ENCODE measurements around the gene TRAF7. TPM values are rescaled to one million over a fixed set of nuclear protein-coding genes. Genes with fewer than 3 reads are reported as not detected.

TRAF7 gene
- total RNA-seq, 1 donor from 2014 or later, result 63.4 TPM

DNA sequence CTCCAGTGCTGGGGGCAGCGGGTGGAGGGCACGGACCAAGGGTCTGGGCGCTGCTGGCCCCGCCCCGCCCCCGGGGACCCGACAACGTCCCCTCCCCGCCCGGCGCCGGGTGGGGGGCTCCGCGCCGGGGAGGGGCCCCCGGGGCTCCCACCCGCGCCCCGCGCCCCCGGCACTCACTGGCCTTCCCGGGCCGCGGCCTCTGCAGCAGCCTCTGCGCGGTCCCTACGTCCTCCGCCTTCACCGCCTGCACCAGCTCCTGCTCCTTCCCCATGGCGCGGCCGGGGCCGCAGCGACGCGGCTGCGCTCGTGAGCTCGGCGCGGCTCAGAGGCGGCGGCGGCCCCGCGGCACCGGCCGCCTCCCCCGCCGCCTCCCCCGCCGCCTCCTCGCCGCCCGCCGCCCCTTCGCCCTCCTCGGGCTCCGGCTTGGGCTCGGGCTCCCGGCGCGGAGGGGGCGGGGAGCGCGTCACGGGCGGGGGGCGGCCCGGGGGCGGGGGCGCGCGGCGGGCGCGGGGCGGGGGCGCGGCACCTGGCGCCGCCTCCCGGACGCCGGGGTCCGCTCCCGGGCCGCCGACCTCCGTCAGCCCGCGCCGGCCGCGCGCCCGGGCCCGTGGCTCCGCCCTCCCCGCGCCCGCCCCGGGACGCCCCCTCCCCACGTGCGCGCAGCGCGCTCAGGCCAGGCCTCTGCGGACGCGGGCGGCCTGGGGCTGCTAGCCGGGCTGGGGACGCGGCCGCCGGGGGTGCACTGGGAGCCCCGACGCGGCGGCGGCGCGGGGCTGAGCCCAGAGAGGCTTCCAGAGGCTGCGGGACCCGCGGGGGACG, 40.8 kb downstream of the TRAF7 start, which contains the start of gene CASKIN1:
TSS of gene CASKIN1 (minus strand) at position 444 of the 819 bp plus-strand sequence. CDS start at position 271, 173 bp downstream.
- Mint-ChIP-seq H3K4me3 (ENCODE audit: unreplicated experiment) (peak within 1 kb of the TSS; percentile 53), H3K36me3 (ENCODE audit: low read depth) (no peaks in the 10 kb centered on the region), H3K4me1 (ENCODE audit: low read depth) (peaks cover 4% of the 10 kb centered on the region), H3K27me3 (ENCODE audit: low read depth) (peaks cover 7% of the 10 kb centered on the region), H3K27ac (ENCODE audit: unreplicated experiment) (no peak within 1 kb of the TSS), H3K9me3 (ENCODE audit: low read depth) (no peaks in the 10 kb centered on the region)
- no peak for DNase-seq (ENCODE audit: low spot score)
- TF ChIP-seq, protein P1, sequence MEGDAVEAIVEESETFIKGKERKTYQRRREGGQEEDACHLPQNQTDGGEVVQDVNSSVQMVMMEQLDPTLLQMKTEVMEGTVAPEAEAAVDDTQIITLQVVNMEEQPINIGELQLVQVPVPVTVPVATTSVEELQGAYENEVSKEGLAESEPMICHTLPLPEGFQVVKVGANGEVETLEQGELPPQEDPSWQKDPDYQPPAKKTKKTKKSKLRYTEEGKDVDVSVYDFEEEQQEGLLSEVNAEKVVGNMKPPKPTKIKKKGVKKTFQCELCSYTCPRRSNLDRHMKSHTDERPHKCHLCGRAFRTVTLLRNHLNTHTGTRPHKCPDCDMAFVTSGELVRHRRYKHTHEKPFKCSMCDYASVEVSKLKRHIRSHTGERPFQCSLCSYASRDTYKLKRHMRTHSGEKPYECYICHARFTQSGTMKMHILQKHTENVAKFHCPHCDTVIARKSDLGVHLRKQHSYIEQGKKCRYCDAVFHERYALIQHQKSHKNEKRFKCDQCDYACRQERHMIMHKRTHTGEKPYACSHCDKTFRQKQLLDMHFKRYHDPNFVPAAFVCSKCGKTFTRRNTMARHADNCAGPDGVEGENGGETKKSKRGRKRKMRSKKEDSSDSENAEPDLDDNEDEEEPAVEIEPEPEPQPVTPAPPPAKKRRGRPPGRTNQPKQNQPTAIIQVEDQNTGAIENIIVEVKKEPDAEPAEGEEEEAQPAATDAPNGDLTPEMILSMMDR (IDR thresholded peaks at IDR 0.05), result no peak

DNA sequence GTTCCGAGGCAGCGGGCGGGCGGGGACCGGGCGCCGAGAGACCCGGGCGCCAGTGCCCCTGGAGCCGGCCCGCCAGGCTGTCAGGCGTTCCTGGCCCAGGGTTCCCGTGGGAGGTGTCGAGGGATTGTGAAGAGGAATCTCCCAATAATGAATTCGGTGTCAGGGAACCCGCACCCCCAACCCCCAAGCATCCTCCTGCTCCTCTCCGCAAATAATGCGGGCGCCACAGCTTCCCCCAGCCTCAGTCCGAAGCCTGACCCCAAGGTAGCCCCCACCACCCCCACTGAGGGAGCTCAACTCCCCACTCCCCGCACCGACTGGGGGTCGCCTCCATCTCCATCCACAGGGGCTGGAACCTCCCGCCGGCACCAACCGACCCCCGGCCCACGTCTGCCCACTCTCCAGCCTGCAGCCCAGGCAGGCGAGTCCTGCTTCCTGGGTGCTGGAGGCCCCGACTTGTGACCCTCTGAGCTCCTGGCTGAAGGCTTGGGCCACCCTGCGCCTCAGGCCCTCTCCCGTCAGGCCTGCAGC, 41.5 kb downstream of the TRAF7 start:
- H3K4me1 Mint-ChIP-seq (ENCODE audit: low read depth), result peaks cover 4% of the 10 kb centered on the region
- peaks cover 7% of the 10 kb centered on the region for H3K27me3 Mint-ChIP-seq (ENCODE audit: low read depth)
- no peak overlapping the region for H3K27ac Mint-ChIP-seq (ENCODE audit: unreplicated experiment)
- H3K4me3 Mint-ChIP-seq (ENCODE audit: unreplicated experiment), result peak overlapping the region; percentile 53
- no peaks in the 10 kb centered on the region for H3K36me3 Mint-ChIP-seq (ENCODE audit: low read depth)
- TF ChIP-seq, protein P1 (IDR thresholded peaks at IDR 0.05), result no peak
- H3K9me3 Mint-ChIP-seq (ENCODE audit: low read depth), result no peaks in the 10 kb centered on the region
- no peak for DNase-seq (ENCODE audit: low spot score)

DNA sequence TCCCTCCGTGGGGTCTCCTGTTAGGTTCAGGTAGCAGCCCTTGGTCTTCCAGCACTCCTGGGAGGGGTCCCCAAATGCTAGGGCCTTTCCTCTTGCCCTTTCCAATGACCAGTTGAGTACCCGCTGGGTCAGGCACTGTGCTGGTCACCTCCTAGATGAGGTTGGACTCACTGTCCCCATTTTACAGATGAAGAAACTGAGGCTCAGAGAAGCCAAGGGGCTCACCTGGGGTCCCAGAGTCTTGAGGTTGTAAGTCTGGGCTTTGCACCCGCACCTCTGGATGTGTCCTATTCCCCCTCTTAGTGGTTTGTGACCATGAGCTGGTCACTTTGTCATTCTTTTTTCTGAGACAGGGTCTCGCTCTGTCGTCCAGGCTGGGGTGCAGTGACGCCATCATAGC, 42.2 kb downstream of the TRAF7 start:
- H3K9me3 Mint-ChIP-seq (ENCODE audit: low read depth), result no peaks in the 10 kb centered on the region
- no peak overlapping the region for H3K27ac Mint-ChIP-seq (ENCODE audit: unreplicated experiment)
- H3K4me3 Mint-ChIP-seq (ENCODE audit: unreplicated experiment), result no peak overlapping the region
- peaks cover 7% of the 10 kb centered on the region for H3K27me3 Mint-ChIP-seq (ENCODE audit: low read depth)
- peaks cover 4% of the 10 kb centered on the region for H3K4me1 Mint-ChIP-seq (ENCODE audit: low read depth)
- TF ChIP-seq, protein P1 (IDR thresholded peaks at IDR 0.05), result no peak
- DNase-seq (ENCODE audit: low spot score), result no peak
- no peaks in the 10 kb centered on the region for H3K36me3 Mint-ChIP-seq (ENCODE audit: low read depth)

GRCh38 chr16:2198283-2198682, 42.7 kb downstream of the TRAF7 start:
- no peaks in the 10 kb centered on the region for H3K36me3 Mint-ChIP-seq (ENCODE audit: low read depth)
- TF ChIP-seq, protein P1 (IDR thresholded peaks at IDR 0.05), result no peak
- no peak overlapping the region for H3K4me3 Mint-ChIP-seq (ENCODE audit: unreplicated experiment)
- H3K27me3 Mint-ChIP-seq (ENCODE audit: low read depth), result peaks cover 7% of the 10 kb centered on the region
- peaks cover 4% of the 10 kb centered on the region for H3K4me1 Mint-ChIP-seq (ENCODE audit: low read depth)
- no peak for DNase-seq (ENCODE audit: low spot score)
- no peaks in the 10 kb centered on the region for H3K9me3 Mint-ChIP-seq (ENCODE audit: low read depth)
- no peak overlapping the region for H3K27ac Mint-ChIP-seq (ENCODE audit: unreplicated experiment)

- peaks cover 7% of the 10 kb centered on the region for H3K27me3 Mint-ChIP-seq (ENCODE audit: low read depth)
- TF ChIP-seq, protein P1 (IDR thresholded peaks at IDR 0.05), result no peak
- H3K4me3 Mint-ChIP-seq (ENCODE audit: unreplicated experiment), result no peak overlapping the region
- DNase-seq (ENCODE audit: low spot score), result no peak
- H3K4me1 Mint-ChIP-seq (ENCODE audit: low read depth), result peaks cover 4% of the 10 kb centered on the region
- H3K9me3 Mint-ChIP-seq (ENCODE audit: low read depth), result no peaks in the 10 kb centered on the region
- no peak overlapping the region for H3K27ac Mint-ChIP-seq (ENCODE audit: unreplicated experiment)
- H3K36me3 Mint-ChIP-seq (ENCODE audit: low read depth), result no peaks in the 10 kb centered on the region
Observed at GRCh38 chr16:2199095-2199494, 43.5 kb downstream of the TRAF7 start.

Data from chondrocyte (in vitro differentiated cells).